NCI-H128 (cell line): ENCODE measurements around the gene ELMOD3.
A peak's percentile ranks its signal among the peaks of the same experiment; 100 is the strongest.
"Not testable (repeated sequence)": the region's sequence is repeated elsewhere in the genome, so short reads cannot be mapped to it uniquely, and the experiment has no call there.

Experiments
- DNase-seq: peaks from one replicate; lab custom pipeline; 2025; ENCODE audit not compliant: unreplicated experiment; lab: John Stamatoyannopoulos, UW

The ELMOD3 gene

DNA sequence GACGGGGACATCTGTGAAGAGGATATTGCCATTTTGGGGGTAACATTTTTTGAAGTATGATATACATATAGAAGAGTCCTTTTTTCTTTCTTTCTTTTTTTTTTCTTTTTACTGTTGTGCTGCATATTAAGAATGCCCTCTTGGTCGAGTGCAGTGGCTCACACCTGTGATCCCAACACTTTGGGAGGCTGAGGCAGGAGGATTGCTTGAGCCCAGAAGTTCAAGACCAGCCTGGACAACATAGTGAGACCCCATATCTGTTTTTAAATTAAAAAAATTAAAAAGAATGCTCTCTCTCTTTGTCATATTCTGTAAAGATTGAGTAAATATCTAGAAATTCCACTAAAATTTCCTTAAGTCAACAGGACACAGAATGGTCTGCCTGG, 67.5 kb downstream of the ELMOD3 start:
- DNase-seq = no peak

DNA sequence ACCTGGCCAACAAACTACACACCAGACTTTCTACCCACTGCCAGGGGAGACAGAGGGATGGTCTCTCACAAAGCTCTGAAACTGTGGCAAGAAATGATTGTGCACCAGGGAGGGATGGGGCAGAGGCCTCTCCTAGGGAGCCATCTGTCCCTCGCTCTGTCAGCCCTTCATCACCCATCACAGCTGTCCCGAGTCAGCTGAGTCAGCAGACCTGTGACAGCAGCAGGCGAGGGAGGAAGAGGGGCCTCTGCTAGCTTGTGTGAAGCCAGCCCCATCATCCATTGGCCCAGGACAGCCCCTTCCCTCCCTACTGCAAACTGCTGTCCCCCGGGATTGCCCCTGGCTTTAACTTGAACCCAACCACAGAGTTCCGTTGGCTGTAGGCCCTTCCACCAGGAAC, 69.0 kb downstream of the ELMOD3 start:
- DNase-seq = no peak

DNA sequence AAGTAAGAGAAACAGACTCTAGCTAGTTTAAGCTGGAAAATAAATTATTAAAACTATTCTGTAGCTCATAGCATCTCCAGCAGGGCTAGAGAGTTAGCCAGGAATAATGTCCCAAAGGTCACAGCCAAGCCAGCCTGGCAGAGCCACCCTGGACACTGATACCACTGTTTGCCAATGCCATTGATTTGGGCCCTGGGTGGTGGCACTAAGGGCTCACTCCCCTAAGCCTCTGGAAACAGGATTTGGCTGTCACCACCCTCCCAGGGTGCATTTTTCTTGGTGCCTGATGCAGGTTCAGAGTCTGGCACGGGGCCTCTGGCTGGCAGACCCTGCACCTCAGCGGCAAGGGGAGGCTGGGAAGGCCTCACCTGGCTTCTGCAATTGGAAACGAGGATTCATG, 71.0 kb downstream of the ELMOD3 start:
- DNase-seq = no peak

DNA sequence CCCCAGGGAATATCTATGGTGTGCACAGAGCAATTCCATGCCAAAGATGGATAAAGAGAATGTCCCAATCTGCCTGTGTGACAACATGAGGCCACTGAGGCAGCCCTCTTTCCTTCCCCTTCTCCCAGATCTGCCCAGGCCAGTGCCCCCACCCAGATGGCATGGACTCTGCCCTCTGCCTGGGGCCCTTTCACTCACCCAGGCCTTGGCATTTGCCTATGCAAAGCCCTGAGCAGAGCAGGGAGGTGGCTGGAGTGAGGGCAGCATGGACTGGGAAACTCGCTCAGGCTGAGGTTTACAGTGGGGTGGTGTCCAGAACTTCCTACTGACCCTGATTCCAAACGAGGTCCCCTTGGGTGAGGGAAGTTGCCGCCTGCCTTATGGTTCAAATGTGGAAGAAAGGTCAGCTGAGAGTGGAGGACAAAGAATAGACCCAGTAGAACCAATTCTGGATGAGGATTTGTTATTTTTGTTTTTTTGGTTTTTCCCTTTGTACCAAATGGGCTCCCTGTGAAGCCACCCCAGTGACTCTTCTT, 72.8 kb downstream of the ELMOD3 start:
- no peak for DNase-seq

DNA sequence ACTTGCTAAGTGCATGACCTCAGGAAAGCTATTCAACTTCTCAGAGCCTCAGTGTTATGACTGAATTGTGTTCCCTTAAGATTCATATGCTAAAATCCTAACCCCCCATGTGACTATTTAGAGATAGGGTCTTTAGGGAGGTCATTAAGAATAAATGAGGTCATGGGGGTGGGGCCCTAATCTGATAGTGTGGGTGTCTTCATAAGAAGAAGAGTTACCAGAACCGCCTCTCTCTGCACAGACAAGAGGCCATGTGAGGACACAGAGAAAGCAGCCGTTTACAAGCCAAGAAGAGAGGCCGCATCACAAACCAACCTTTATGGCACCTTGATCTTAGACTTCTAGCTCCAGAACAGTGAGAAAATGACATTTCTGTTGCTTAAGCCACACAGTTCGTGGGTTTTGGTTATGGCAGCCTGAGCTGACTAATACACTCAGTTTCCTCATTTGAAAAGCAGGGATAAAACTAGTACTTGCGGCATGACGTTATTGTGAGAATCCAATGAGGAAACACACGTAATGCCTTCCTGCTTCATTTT, 73.8 kb downstream of the ELMOD3 start:
- DNase-seq = no peak

DNA sequence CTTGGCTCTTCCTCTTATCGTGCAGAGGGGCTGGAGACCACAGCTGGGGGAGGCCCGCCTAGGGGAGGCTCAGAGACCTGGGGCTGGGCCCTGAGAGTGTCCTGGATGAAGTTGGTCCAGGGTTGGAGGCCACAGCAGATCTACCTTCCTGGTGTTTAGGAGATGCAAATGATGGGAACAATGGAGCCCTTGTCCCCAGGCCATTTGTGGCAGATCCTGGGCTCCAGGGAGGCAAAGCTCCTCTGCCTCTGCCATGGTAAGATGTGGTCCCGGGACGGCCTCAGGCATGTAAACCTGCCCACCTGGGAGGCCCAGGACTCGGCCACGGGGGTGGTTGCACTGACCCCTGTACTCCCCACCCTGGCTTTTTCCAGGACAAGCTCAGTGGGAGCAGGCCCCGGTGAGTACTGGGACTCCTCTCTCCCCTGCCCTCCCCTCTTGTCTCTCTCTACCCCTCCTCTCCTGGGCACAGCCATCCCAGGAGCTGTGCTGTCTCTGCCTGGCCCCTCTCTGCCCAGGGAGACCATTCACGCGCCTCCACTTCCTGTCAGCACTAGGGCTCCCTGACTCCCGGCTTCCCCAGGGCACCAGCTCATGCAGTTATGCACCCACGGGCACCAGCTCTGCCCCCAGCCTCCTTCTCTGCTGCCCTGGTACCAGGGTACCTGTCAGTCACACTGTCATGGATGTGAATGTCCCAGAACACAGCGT, 74.8 kb downstream of the ELMOD3 start:
- DNase-seq = no peak

DNA sequence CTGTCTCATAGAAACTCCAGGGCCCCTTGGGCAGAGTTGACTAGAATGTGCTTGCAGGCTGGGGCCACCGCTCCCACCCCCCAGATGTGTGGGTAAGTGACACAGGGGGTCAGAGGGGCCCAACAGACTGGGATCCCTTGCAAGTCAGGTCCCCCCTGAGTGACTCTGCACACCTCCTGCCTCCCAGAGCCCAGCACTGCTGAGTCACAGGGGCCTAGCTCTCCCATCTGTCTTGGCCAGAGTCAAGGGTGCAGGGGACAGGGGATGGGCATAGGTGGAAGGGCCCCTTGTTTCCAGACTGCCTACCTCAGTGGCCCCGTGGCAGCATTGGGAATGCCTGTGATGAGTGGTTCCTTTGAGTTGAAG, 75.3 kb downstream of the ELMOD3 start:
- DNase-seq = no peak

DNA sequence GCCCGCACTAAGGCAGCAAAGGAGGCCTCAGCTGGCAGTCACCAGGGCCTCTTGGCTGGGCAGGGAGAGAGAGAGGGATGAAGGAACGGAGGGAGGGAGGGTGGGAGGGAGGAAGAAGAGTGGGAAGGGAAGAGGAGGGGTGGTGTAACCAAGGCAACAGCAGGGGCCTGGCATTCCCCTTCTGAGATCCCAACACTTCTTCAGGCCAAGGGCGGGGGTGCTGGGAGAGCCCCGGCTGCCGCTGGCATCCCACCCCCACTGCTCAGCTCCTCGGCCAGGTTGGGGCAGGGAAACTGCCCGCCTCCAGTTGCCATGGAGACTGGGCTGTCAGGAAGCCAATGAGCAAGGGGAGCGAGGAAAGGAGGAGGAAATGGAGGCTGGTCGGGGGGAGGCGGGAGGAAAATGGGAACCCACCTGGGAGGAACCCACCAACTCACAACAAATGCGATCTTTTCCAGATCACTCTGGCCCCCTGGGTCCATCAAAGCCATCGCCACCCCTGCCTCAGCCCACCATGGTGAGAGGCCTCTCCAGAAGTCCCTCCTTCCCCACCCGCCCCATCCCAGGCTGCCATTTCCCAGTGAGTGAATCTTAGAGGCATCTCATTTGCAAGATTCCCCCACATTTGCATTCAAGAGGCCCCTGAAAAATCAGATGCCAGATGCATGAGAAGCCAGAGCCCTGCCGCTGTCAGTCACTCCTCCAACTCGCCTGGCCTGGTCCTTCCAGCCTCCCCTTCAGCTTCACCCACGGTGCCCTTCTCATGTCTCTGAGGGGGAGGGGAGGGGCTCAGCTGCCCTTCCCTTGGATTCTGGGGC, 76.4 kb downstream of the ELMOD3 start:
- DNase-seq = no peak

DNA sequence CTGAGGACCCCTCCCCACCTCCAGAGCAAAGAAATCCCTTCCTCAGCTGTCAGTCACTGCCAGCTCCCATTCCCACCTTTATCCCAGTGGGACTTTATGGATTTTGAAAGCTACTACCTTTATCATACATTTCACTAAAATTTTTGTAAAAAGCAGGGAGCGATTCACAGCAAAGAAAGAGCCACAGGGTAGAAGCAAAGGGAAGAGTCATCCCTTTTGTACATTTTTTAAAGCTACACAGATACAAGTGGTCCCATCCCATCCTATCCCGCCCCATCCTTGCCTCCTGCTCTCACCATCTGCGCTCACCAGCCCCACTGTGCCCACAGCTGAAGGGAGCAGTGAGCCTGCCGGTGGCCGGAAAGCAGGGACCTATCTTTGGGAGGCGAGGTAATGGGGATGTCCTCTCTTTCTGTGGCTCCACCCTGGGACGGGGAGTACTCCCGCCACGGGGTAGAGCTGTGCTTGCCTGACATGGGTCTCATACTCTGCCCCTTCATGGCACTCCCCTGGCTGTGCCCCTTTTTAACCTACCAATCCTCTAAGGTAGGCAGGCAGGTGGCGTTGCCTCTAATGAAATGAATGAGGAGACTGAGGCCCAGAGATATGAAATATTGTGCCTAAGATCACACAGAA, 77.1 kb downstream of the ELMOD3 start:
- no peak for DNase-seq

DNA sequence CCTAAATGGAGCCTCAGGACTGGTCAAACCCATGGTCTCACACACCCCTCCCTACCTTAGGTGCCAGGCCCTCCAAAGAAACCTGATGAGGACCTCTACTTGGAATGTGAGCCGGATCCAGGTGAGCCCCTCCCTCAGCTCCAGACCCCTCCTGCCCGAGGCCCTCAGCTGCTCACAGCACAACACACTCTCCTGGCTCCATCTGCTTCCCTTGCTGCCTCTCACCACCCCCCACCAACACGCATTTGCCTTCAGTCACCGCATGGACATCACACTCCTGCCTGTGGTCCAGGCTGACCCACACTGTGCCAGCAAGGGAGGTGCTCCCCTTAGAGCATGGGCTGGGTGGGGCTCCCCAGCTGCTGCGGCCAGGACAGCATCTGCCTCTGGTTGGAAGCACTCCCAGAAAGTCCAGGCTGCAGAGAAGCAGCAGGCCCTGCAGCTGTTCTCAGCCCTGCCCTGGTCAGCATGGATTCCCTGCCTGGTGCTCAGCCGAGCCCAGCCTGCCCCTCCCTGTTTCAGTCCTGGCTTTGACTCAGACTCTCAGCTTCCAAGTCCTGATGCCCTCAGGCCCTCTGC, 79.0 kb downstream of the ELMOD3 start:
- DNase-seq = no peak

DNA sequence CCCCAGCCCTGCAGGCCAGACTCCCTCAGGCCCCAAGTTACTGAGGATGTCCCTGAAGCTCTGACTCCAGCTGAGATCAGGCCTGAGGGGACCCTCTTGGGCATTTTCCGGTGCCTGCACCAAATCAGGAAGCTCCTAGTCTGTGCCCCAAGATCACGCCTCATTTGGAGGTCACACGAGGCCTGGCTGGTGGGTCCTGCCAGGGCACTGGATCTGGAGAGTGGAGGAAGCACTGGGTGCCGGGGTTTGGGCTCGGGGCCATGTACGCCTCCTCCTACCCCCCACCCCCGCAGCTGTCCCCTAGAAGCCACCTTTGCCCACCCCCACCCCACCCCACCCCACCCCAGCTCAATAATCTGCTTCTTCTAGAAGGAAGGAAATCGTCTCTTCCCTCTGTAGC, 80.1 kb downstream of the ELMOD3 start:
- DNase-seq = no peak

DNA sequence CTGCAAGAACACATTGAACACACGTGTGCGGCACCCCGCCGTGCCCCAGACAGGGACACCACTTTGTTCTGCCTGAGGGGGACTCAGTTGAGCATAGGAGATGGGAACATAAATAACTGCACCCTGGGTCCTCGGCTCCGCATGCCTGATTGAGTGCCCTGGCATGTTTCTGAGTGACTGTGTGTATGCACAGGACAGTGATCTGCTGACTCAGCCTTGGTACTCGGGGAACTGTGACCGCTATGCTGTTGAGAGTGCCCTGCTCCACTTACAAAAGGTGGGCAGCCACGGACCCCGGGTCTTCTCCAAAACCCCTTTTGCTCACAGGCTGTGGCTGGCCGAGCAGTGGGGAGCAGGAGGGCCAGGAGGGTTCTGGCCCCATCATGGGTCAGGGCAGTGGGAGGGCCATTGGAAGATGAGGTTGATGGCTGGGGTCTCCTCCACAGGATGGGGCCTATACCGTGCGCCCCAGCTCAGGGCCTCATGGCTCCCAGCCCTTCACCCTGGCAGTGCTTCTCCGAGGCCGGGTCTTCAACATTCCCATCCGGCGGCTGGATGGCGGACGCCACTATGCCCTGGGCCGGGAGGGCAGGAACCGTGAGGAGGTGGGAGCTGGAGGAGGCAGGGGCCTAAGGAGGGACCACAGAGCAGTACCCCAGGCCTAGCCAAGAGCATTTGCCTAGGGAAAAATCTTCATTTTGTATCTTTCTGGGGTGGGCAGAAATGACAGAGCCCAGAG, 80.8 kb downstream of the ELMOD3 start:
- no peak for DNase-seq

DNA sequence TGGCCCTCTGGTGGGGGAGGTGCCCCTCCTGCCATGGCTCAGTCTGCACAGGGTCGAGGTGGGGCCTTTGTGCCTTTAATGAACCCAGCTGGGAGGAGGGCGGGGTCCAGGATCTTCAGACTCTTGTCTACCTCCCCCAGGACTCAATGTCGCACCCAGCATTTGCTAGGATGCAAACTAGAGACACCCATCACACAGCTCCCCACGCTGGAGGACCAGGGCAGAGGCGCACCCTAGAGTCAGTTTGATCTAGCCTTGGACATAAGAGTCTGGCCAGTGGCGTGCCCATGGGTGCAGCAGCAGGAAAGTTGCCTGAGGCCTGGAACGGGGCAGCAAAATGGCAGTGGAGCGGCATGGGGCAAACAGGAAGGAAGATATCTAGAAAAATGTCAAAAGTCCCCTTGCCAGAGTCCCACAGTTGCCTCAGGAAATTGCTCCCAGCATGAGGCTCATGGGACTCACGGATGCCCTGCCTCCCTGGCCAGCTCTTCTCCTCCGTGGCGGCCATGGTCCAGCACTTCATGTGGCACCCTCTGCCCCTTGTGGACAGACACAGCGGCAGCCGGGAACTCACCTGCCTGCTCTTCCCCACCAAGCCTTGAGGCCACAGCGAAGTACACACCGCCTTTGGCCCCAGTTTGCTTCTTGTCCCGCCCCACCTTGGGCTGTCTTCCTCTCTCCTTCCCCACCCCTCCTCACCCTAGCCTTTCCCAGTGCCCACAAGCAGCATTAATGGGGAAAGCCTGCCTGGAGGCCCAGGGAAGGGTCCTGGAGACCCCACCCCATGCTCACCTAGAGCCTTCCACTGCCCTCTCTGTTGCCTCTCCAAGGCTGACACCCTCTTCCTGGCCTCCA, 81.6 kb downstream of the ELMOD3 start:
- DNase-seq = no peak

DNA sequence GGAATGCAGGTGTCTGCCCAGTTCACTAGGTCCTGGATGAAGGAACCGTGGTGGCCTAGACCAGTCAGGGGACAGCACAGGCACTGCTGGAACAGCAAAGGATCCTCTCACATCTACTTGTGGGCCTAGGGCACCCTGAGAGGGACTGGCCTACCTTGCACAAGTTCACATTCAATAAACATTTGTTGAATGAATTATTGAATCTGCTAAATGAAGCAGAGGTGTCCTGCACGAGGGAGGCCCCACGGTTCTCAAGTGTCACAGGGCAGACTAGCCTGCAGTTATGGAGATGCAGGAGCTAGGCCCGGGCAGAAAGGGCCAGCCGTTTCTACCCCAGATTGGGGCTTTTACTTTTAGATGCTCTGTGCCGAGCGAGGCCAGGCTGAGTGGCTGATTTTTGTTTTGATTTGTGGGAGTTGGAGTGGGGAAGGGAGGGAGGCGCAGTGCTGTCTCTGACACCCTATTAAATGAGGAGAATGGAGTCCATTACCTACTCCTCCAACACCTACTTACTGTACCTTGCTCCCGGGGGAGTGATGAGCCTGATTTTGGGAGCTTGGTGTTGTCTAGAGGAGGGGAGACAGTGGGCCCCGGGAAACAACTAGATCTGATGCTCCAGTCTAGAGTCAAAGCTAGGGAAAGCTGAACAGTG, 82.4 kb downstream of the ELMOD3 start:
- DNase-seq = no peak

DNA sequence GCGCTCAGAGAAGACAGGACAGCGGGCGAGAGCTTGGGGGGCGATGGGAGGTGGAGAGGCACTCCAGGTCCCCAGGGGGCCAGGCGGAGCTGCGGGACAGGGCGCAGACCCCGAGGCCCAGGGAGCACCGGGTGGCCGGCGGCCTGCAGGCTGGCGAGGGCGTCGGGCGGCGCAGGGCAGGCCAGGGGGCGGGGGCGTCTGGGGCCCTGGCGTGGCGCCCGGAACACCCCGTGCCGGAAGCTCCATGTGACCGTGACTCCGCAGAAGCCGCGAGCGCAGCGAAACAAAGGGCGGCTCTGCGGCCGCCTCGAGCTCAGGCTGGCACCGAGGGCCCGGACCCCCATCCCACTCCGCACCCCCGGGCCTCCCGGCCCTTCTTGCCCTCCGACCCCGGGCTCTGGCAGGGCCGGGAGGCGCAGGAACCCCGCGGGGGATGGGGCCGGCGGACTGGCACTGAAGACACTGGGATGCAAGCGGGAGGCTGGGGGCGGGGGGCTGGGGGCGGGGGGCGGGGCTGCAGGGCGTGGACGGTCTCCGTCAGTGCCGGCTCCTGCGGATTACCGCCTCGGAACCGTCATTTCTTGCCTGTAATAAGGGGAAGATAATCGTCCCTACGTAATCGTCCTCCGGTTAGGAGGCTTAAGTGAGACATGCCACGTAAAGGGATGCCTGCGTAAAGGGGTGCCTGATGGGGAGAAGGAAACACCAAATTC, 83.1 kb downstream of the ELMOD3 start:
- DNase-seq = peak; percentile 45

DNA sequence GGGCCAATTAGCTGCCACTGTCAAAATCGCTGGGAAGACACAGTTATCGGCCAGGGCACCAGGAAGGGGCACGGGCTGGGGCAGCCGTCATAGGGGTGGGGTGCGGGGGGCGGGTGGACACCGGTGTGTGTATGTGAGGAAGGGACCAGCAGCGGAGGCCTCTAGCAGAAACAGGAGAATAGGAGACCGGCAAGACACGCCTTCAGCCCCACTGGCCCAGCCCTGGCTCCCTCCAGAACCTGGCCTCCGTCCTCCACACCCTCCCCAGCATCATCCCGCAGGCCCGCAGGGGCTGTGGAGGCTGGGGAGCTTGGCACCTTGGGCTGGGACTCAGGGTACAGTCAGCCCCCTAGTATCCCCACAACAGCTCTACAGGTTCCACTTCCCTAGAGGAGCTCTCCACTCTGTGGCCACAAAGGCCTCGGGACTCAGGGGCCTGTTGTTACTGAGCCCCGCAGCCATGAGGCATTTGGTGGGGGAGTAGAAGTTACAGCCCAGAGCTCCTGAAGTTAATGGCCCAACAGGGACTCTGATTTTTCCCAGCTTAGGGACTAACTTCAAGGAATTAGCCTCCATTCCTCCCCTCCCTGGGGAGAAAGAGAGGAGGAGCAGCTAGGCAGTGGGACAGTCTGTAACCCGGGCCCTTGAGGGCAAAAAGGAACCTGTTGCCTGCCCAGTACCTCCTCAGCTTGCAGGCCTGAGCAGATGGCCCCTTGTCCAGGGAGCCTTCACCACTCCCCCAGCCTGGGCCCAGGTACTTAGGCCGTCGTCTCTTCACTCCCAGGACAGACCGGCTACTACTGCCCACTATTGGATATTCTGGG, 83.8 kb downstream of the ELMOD3 start:
- DNase-seq = no peak

DNA sequence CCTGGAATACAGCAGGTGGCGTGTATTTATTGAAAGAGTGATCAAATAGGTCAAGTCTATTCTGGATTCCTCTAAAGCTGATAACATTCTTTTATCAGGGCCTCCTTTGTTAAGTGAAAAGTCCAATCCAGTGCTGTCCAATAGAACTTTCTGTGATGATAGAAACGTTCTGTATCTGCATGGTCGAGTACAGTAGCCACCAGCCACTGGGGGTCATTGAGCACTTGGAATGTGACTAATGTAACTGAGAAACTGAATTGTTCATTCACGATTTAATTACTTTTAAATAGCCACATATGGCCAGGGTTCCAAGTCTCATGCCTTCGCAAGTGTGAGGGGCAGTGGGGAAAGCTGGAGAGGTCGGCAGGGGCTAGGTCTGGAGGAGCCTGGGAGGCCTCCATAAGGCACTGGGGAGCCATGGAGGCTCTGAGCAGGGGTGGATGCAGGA, 84.5 kb downstream of the ELMOD3 start:
- no peak for DNase-seq

DNA sequence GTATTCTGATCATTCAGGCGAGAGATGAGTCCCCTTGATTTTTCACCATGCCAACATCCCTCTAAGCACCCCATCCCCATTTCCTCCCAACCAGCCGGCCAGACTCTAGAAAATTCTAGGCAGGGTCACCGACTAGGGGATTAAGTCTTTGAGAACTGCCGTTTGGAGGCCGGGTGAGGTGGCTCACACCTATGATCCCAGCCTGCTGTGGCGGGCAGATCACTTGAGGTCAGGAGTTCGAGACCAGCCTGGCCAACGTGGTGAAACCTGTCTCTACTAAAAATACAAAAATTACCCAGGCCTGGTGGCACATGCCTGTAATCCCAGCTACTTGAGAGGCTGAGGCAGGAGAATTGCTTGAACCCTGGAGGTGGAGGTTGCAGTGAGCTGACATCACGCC, 85.0 kb downstream of the ELMOD3 start:
- DNase-seq = not testable (repeated sequence)
